HG03469 (cell line): Measurements from ENCODE around the gene NADK2.
"Not testable (repeated sequence)": the region's sequence is repeated elsewhere in the genome, so short reads cannot be mapped to it uniquely, and the experiment has no call there.

Source experiments
- ATAC-seq: cut with Tn5 transposase; IDR thresholded peaks from one replicate; pipeline ENCODE4 v1.9.1; 2021; ENCODE audit warnings: mild to moderate bottlenecking, moderate library complexity, moderate number of reproducible peaks; ENCODE audit not compliant: unreplicated experiment

NADK2 gene

GRCh38 chr5:36209664-36210063 is 32.1 kb downstream of the NADK2 start:
- ATAC-seq, result no peak

- ATAC-seq, result no peak
These were observed 32.9 kb downstream of the NADK2 start for GRCh38 chr5:36208786-36209185.

GRCh38 chr5:36206913-36207312 is 34.8 kb downstream of the NADK2 start:
- ATAC-seq, result no peak

GRCh38 chr5:36205329-36205728 is 36.4 kb downstream of the NADK2 start:
- no peak for ATAC-seq

GRCh38 chr5:36202521-36202961 is 39.2 kb downstream of the NADK2 start:
- ATAC-seq, result no peak

- no peak for ATAC-seq
These were observed 41.2 kb downstream of the NADK2 start for GRCh38 chr5:36200513-36200912.

- no peak for ATAC-seq
These were observed 42.1 kb downstream of the NADK2 start for GRCh38 chr5:36199620-36200019.

GRCh38 chr5:36198783-36199182 is 42.9 kb downstream of the NADK2 start:
- ATAC-seq, result not testable (repeated sequence)

- ATAC-seq, result no peak
These were observed 43.4 kb downstream of the NADK2 start for GRCh38 chr5:36198281-36198680.

- ATAC-seq, result no peak
These were observed 48.0 kb downstream of the NADK2 start for GRCh38 chr5:36193746-36194145.

- ATAC-seq, result not testable (repeated sequence)
These were observed 57.3 kb downstream of the NADK2 start for GRCh38 chr5:36184408-36184807.

GRCh38 chr5:36181774-36182173 is 60.0 kb downstream of the NADK2 start:
- no peak for ATAC-seq

- no peak for ATAC-seq
These were observed 61.0 kb downstream of the NADK2 start for GRCh38 chr5:36180556-36181350.

- no peak for ATAC-seq
These were observed 61.8 kb downstream of the NADK2 start for GRCh38 chr5:36179950-36180349.

- no peak for ATAC-seq
These were observed 63.2 kb downstream of the NADK2 start for GRCh38 chr5:36178524-36178890.

- ATAC-seq, result no peak
These were observed 63.8 kb downstream of the NADK2 start for GRCh38 chr5:36177715-36178523.

- ATAC-seq, result peak; percentile 94
These were observed 64.6 kb downstream of the NADK2 start for GRCh38 chr5:36177154-36177553.

- ATAC-seq, result no peak
These were observed 66.7 kb downstream of the NADK2 start for GRCh38 chr5:36175043-36175442.

GRCh38 chr5:36174119-36174518 is 67.6 kb downstream of the NADK2 start:
- no peak for ATAC-seq

- ATAC-seq, result no peak
These were observed 68.3 kb downstream of the NADK2 start for GRCh38 chr5:36173426-36173825.

GRCh38 chr5:36172599-36172998 is 69.1 kb downstream of the NADK2 start:
- ATAC-seq, result no peak

GRCh38 chr5:36170832-36171424 is 70.8 kb downstream of the NADK2 start:
- ATAC-seq, result no peak
